HG03025 (cell line): ENCODE data around the gene AMY2A.
"Not testable (repeated sequence)": the region's sequence is repeated elsewhere in the genome, so short reads cannot be mapped to it uniquely, and the experiment has no call there.

Experiments
- ATAC-seq: cut with Tn5 transposase; IDR thresholded peaks from one replicate; pipeline ENCODE4 v1.9.1; 2021; ENCODE audit warnings: mild to moderate bottlenecking, moderate library complexity; ENCODE audit not compliant: unreplicated experiment, low FRiP score

Gene AMY2A

GRCh38 chr1:103616994-103617477, at the start of gene AMY2A:
Gene AMY2A (plus strand): TSS chr1:103617427. CDS start chr1:103617441, 14 bp downstream.
- not testable (repeated sequence) for ATAC-seq

- ATAC-seq, result no peak
Observed at GRCh38 chr1:103569493-103569892, 47.7 kb upstream of the AMY2A start.

GRCh38 chr1:103571289-103571688, 45.9 kb upstream of the AMY2A start, which contains the start of gene AMY2B:
Gene AMY2B (plus strand): TSS chr1:103571589. CDS start chr1:103571603, 14 bp downstream.
- ATAC-seq, result not testable (repeated sequence)

- no peak for ATAC-seq
Observed at GRCh38 chr1:103576065-103576464, 41.2 kb upstream of the AMY2A start.

- ATAC-seq, result not testable (repeated sequence)
Observed at GRCh38 chr1:103576784-103577183, 40.4 kb upstream of the AMY2A start.

- ATAC-seq, result no peak
Observed at GRCh38 chr1:103582464-103582863, 34.8 kb upstream of the AMY2A start.

- no peak for ATAC-seq
Observed at GRCh38 chr1:103583887-103584286, 33.3 kb upstream of the AMY2A start.

GRCh38 chr1:103584537-103584936, 32.7 kb upstream of the AMY2A start:
- no peak for ATAC-seq

GRCh38 chr1:103602740-103603139, 14.5 kb upstream of the AMY2A start:
- ATAC-seq, result not testable (repeated sequence)

GRCh38 chr1:103616362-103616761, 865 bp upstream of the AMY2A start:
- ATAC-seq, result no peak

GRCh38 chr1:103627436-103627835, 10.2 kb downstream of the AMY2A start:
- not testable (repeated sequence) for ATAC-seq

- ATAC-seq, result not testable (repeated sequence)
Observed at GRCh38 chr1:103641194-103641593, 24.0 kb downstream of the AMY2A start.

- not testable (repeated sequence) for ATAC-seq
Observed at GRCh38 chr1:103643908-103644307, 26.7 kb downstream of the AMY2A start.

GRCh38 chr1:103650305-103650704, 33.1 kb downstream of the AMY2A start:
- not testable (repeated sequence) for ATAC-seq

GRCh38 chr1:103650889-103651288, 33.7 kb downstream of the AMY2A start:
- not testable (repeated sequence) for ATAC-seq

GRCh38 chr1:103654133-103654532, 36.9 kb downstream of the AMY2A start:
- ATAC-seq, result not testable (repeated sequence)

- ATAC-seq, result not testable (repeated sequence)
Observed at GRCh38 chr1:103655460-103655859, 38.2 kb downstream of the AMY2A start, which contains the start of gene AMY1A. Gene AMY1A (plus strand): TSS chr1:103655760. CDS start chr1:103656331, 571 bp downstream.
